Cerebellar cortex (tissue), 1 donor: ENCODE results near the gene ORM1.

Experiments used
- DNase-seq: peaks from one replicate; pipeline ENCODE4 v3.0.0-alpha.2; 2015; ENCODE audit warnings: low spot score

Gene ORM1

GRCh38 chr9:114344188-114344566 lies 21.3 kb downstream of the ORM1 start:
- DNase-seq: no peak

DNA sequence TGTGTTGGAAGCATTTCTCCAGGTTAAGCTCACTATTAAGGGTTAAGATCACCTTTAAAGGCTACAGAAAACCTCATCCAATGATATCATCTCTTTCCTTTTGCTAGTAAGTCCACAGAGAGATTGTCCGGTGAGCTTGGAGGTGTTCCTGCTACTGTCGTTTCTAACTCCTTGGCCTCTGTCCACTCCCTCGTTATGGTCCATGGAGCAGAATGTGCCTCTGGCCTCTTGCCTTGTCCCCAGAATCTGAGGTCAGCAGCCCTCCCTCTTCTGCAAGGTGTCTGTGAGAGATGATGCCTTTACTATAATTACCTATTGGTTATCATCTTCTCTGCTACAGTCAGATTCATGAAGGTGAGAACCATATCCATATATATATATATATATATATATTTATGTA lies 21.8 kb downstream of the ORM1 start:
- DNase-seq: peak; percentile 9

GRCh38 chr9:114345493-114346065 lies 22.7 kb downstream of the ORM1 start:
- DNase-seq: no peak

- DNase-seq: no peak
These were observed 23.2 kb downstream of the ORM1 start for GRCh38 chr9:114346146-114346545.

DNA sequence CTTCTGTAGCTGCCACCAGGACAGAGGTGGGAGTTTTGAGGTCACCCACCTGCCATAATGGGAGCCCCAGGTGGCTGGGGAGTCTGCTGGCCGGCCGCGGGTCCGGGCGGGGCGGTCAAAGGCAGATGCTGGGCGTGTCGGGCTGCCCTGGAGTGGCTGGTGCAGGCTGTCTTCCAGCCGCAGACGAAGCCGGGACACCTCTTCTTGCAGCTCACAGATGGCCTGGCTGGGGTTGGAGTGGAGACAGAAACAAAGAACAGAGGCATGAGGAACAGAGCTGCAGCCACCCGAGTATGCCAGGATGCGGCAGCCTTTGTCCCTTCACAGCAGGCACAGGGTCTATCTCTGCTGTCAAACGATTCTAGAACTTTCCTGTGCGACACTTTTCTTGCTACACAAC lies 24.8 kb downstream of the ORM1 start:
- no peak for DNase-seq

GRCh38 chr9:114348261-114348905 lies 25.5 kb downstream of the ORM1 start:
- no peak for DNase-seq

- DNase-seq: peak; percentile 3
These were observed 26.1 kb downstream of the ORM1 start for GRCh38 chr9:114348906-114349482.

DNA sequence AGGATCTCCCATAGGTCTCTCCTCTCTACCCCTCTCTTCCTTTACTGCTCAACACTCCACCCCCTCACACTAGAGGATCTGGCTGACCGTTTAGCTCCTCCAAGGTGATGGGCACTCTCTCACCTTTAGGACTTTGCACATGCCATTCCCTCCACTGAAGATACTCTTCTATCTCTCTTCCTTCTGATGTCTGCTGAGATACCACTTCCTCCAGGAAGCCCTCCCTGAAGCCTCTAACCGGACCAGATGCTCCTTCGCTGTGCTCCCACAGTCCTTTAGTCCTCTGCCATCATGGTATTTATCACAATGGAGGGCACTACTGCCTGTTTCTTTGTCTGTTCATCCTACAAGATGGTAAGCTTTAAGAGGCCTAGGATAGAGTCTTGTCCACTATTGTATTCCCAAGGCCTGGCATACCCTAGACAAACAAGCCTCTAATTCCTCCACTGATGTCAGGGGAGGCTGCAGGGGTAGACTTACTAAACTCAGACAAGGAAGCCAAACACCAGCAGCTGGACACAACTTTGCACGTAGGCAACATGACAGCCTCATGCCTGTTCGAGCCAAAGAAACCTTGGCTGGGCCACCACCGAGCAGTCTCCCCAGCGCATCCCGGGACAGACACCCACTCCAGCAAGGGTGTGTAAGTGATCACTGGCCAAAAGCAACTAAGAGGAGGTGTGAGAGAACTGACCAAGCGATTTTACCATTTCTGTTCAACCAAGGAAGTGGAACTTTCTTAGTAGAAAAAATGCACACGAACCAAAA lies 27.0 kb downstream of the ORM1 start:
- DNase-seq: no peak

DNA sequence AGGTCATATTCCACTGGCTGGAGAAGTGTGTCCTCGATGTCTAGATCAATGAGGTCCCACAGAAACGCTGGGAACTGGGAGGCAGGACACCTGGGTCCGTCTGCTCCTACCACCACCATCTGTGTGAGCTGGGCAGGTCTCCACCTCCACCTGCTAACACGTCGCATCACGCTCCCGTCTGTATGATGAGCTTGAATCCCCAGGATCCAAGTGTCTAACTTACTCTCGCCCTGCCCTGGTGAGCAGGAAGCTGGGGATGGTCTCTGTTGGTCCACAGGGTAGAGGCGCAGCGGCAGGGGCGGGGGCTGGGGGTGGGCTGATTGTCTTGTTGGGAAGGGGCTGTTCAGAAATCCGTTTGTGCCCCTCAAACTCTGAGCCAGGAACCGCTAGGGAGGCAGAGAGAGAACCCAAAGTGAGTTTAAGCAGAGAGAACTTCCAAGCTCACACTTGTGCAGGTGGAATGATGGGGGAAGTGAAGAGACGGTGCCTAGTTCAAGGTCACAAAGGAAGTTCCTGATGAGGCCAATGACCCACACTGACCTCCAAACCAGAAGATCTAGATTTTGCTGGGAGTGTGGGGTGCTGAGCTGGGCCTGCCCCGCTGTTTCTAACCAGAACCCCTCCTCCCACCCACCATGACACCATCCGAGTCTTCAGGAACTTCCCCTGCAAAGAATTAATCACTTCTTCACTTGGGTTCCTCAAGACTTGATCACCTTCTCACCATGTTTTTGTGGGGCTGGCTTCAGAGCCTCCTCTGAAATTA lies 27.9 kb downstream of the ORM1 start:
- no peak for DNase-seq

GRCh38 chr9:114351932-114352331 lies 29.0 kb downstream of the ORM1 start:
- DNase-seq: no peak

- no peak for DNase-seq
These were observed 32.9 kb downstream of the ORM1 start for GRCh38 chr9:114355821-114356220.

DNA sequence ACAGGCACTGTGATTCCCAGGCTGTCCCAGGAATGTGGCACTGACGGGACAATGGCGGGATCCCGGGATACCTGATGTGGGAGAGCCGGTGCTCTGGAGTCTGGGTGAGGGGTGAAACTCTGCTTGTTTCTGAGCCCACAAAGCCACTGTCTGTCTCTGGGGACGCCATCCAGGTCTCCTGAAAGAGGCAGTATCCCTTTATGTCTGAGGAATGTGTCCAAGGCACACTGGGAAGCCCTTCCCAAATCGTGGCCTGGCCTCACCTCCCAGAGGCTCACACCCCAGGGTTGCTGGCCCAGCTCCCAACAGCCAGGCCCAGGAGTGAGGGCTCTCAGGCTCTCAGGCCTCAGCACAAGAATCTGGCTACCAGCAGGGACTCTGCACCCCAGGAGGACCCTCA lies 33.9 kb downstream of the ORM1 start:
- no peak for DNase-seq

DNA sequence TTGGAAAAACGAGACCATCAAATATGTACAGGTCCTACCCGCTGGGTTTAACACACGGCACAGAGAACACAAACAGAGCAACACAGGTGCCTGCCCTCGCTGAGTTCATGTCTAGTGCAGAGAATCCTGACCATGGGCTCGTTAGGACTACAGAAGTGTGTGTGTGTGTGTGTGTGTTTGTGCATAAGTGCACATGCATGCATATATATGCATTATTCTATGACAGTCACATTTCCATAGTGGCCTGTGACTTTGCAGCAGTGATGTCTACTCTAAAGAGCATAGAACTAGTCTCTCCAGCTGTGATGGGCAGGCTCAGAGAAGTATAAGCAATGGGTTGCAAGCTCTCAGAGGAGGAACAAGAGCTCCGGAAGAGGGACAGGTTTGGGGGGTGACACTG lies 34.5 kb downstream of the ORM1 start:
- DNase-seq: no peak

GRCh38 chr9:114357911-114358328 lies 35.0 kb downstream of the ORM1 start:
- DNase-seq: no peak

GRCh38 chr9:114359801-114360200 lies 36.9 kb downstream of the ORM1 start:
- no peak for DNase-seq

DNA sequence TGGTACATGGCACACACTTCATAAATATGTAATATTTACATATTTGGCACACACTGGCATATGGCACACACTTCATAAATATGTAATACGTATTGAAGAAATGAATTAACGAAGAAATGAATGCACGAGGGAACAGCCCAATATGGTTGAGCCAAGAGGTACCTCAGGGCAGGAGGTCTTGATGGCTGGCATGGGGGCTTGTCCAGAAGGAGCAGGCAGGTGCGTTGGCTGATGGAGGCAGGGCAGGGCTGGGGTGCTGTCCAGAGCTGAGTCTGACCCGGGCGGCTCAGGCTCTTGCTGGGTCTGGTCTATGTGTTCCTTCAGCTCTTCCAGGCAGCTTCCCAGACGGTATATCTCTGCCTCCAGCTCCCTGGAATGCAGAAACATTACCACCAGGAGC lies 38.6 kb downstream of the ORM1 start:
- DNase-seq: no peak

DNA sequence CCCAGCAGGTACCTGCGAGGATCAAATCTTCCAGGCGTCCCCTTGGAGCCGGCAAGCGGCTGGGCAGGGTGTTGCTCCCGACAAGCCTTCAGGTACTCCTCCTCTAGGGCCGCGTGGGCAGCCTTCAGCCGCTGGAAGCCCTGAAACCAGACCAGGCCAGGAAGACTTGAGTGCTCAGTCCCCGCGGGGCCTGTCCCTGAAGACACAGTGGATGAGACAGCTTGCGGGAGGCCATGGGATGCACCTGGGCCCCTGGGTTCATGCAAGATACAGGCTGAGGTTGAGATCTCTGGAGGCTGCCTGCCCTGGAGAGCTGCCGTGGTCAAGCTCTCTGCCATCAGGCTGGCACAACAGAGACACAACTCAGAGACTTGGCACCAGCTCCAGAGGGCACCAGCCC lies 39.5 kb downstream of the ORM1 start:
- DNase-seq: no peak

- DNase-seq: no peak
These were observed 40.5 kb downstream of the ORM1 start for GRCh38 chr9:114363424-114363823.

- DNase-seq: no peak
These were observed 41.5 kb downstream of the ORM1 start for GRCh38 chr9:114364134-114365041.

- DNase-seq: no peak
These were observed 42.3 kb downstream of the ORM1 start for GRCh38 chr9:114365194-114365593.
